ENCODE measurements around the gene PPP6R1.

PPP6R1 gene, protein sequence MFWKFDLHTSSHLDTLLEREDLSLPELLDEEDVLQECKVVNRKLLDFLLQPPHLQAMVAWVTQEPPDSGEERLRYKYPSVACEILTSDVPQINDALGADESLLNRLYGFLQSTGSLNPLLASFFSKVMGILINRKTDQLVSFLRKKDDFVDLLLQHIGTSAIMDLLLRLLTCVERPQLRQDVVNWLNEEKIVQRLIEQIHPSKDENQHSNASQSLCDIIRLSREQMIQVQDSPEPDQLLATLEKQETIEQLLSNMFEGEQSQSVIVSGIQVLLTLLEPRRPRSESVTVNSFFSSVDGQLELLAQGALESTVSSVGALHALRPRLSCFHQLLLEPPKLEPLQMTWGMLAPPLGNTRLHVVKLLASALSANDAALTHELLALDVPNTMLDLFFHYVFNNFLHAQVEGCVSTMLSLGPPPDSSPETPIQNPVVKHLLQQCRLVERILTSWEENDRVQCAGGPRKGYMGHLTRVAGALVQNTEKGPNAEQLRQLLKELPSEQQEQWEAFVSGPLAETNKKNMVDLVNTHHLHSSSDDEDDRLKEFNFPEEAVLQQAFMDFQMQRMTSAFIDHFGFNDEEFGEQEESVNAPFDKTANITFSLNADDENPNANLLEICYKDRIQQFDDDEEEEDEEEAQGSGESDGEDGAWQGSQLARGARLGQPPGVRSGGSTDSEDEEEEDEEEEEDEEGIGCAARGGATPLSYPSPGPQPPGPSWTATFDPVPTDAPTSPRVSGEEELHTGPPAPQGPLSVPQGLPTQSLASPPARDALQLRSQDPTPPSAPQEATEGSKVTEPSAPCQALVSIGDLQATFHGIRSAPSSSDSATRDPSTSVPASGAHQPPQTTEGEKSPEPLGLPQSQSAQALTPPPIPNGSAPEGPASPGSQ

DNA sequence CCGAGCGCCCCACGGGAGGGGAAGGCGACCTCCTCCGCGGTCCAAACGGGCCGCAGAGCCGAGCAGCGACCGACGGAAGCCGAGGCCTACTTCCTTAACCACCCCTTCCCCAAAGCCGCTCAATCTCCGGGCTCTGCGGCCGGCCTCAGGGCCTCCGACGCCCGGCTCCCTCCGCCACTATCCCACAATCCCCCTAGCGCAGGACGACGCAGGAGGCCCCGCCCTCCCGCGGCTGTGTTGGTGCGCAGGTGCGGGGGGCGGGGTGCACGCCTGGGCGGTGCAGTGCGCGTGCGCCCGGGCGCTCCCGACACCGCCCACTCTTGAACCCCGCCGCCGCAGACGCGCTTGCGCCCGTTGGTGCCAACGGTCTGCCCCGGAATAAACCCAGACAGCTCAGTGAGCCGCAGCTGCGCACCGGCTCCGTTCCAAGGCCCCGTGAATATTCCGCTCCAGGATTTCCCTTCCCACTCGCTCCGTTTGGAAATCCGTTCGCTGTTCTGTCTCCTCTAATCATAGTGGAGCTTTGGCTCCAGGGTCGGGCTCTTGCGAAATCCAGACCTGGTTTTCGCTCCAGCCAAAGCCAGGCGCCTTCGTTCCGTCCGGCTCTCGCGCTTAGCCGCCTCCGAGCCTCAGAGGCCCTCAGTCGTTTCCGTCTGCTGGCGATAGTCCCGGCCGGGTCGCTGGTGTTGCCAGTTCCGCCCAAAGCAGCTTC lies at the start of gene PPP6R1:
Gene PPP6R1, minus strand, starts transcription at position 190 of the 712 bp plus-strand sequence. CDS start 11,914 bp downstream, outside the sequence.
- DNase-seq, result peak; percentile 94 to 99

DNA sequence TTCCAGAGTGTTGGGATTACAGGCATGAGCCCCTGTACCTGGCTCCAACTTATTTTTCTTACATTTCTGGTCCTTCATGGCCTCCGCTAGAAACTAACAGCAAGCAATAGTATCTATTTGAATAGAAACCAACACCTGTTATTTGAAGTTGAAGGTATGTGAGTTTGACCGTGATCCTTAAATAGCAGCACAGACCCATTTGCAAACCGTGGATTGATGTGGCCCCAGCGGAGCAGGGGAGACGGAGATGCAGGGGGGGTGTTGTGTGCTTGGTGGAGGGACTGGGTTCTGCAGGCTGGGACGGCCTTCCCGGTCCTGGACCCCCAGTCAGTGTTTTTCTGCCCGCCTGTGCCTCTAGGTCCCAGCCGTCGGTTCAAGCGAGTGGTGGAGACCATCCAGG lies 49.5 kb upstream of the PPP6R1 start:
- DNase-seq, result no peak

DNA sequence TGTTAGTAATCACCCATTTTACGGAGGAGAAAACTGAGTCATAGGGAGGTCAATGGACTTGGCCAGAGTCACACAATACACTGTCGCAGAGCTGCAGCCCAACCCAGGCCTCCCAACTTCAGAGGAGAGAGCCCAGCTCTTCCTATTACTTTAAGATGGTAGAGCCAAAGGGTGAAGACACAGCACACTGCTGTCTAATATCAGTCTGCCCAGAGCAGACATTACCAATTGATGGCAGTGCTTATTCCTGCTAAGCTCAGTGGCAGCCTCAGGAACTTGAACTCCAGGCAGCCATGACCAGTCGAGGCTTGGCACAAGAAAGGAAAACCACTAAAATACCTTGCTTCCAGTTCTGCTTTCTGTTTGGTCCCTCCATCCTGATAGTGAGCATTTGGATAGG lies 47.9 kb upstream of the PPP6R1 start:
- no peak for DNase-seq

DNA sequence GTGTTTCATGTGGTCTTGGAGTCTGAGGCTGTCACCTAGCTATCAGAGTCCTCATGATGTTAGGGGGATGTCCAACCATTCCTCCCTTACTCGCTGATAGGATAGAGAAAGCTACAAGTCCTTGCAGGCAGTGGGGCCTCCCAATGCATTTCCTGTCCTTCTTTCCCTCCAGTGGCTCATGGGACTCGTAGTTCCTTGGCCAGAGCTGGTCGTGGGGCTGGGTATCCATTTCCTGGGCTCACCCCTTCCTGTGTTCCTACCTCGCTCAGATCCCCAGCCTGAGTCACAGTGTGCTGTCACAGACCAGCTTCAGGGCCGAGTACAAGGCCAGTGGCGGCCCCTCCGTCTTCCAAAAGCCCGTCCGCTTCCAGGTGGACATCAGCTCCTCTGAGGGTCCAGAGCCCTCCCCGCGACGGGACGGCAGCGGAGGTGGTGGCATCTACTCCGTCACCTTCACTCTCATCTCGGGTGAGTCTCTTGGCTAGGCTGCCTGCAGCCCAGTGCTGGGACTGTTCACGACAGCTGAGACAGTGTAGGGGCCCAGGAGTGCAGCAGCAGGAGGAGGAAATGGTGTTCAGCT lies 47.3 kb upstream of the PPP6R1 start:
- DNase-seq, result no peak

DNA sequence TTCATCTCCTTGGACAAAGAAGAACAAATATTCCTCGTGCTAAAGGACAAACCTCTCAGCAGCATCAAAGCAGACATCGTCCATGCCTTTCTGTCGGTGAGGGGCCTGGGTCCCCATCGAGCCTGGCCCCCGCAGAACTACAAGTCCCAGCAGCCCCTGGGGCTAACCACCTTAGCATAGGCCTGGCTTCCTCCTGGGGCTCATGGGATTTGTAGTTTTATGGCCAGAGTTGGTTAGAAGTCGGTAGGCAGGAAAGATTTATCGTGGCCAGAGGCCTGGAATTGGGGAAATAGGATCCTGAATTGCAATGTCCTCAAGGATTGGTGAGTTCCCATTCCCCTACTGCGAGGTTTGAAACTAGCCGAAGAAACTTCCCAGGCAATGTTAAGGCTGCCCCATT lies 46.7 kb upstream of the PPP6R1 start:
- DNase-seq, result peak in 1 of 2 donors; percentile 53

DNA sequence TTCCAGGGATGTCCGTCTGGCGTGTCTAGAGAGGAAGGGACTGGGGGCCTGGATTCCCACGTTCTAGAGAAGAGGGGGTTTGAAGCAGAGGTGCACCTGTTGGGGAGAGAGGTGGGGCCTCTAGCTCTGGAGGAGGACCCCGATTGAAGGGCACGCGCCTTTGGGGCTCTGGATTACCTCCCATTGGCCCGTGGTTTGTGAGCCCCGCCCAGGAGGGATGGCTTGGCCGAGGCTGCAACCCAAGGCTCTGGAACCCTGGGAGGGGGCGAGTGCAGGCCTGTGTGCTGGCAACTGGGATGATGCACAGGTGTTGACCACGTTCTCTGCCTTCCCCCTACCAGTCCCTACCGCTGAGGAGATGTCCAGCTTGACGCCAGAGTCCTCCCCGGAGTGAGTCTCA lies 46.2 kb upstream of the PPP6R1 start:
- no peak for DNase-seq

DNA sequence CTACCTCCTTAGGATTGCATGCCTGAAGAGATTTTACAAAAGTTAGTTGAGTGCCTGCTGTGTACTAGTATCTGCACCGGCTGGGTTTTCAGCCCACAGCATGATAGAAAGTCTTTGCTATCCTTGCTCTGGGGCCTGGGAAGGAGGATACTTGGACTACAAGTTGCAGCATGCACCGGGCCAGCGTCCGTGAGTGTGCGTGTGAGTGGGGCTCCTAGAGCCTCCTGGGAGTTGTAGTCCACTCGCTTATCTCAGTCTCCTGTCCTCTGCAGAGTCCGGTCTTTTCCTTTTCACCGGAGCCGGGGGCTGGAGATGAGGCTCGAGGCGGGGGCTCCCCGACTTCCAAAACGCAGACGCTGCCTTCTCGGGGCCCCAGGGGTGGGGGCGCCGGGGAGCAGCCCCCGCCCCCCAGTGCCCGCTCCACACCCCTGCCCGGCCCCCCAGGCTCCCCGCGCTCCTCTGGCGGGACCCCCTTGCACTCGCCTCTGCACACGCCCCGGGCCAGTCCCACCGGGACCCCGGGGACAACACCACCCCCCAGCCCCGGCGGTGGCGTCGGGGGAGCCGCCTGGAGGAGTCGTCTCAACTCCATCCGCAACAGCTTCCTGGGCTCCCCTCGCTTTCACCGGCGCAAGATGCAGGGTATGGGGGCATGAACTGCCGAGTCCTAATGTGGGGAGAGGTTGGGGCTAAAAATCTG lies 45.6 kb upstream of the PPP6R1 start:
- no peak for DNase-seq

DNA sequence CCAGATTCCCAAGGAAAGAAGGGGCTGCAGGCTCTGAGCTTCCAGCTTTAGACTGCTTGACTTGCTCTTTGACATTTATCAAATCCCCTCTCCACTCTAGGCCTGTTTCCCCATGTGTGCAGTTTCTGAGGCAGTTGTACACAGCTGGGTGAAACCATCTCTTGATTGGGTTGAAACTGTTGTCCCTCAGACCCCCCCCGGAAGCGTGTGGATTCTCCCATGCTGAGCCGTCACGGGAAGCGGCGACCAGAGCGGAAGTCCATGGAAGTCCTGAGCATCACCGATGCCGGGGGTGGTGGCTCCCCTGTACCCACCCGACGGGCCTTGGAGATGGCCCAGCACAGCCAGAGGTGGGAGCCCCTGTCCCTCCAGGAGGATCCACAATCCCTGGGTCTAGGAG lies 44.7 kb upstream of the PPP6R1 start:
- DNase-seq, result no peak

DNA sequence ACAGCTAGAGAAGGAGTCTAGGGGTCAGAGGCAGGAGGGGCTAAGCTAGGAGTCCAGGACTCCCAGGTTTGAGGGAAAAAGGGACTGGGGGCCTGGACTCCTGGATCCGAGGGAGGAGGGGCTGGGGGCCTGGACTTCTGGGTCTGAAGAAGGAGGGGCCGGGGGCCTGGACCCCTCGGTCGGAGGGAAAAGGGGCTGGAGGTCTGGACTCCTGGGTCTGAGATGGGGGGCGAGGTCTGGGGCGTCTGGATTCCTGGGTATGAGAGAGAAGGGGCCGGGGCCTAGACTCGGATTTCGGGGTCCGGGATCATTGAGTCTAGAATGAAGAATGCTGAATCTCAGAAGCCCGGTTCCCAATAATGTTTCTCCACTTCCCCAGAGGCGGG lies 43.5 kb upstream of the PPP6R1 start:
- no peak for DNase-seq

DNA sequence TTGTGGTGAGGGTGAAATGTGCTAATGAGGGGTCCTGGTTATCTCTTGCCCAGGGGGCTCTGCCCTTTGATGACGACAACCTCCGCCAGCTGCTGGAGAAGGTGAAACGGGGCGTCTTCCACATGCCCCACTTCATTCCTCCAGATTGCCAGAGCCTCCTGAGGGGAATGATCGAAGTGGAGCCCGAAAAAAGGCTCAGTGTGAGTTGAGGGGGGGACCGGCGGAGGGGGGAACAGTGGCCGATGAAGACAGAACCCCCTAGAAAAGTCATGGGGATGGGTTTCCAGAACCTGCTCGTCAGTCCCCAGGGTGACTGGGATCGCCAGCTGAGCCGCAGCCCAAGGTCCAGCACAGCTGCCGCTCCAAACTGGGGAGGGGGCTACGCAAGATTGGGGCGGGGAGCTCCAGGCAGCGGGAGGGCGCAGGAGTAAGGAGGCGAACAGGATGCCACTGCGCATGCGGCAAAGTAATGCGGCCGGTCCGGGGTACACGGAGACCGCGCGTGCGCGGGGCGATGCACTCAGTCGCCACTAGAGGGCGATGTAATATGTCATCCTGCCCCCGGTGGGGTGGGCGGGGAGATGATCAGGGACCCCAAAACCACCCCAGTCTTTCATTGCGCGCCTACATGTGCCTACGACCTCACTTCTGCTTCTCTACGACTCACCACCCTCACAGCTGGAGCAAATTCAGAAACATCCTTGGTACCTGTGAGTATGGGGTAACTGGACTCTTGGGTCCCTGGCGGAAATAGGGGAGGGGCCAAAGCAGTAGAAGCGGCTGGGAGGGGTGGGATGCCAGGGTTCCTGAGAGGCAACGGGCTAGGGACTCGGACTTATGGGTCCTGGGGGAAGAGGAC lies 42.9 kb upstream of the PPP6R1 start:
- DNase-seq, result peak; percentile 70 to 96

DNA sequence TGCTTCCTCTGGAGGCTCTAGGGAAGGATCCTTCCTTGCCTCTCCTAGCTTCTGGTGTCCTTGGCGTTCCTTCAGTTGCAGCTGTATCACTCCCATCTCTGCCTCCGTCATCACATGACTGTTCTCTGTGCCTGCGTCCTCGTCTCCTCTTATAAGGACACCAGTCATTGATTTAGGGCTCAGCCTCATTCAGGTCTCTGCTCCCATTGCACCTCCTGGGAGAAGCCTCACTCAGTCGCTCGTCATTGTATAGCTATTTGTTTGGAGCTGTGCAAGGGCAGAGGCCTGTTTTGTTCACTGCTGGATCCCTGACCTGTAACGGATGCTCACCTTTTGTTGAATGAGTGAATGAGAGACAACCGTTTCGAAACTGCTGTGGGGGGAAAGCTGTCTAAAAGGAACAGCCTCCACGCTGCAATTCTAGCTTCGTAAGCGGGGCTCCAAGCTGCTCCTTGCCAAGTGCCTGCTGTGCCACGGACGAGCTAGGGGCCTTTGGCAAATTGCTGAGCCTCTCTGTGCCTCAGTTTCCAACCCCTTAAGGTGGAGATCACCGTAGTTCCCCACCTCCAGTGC lies 42.2 kb upstream of the PPP6R1 start:
- no peak for DNase-seq

DNA sequence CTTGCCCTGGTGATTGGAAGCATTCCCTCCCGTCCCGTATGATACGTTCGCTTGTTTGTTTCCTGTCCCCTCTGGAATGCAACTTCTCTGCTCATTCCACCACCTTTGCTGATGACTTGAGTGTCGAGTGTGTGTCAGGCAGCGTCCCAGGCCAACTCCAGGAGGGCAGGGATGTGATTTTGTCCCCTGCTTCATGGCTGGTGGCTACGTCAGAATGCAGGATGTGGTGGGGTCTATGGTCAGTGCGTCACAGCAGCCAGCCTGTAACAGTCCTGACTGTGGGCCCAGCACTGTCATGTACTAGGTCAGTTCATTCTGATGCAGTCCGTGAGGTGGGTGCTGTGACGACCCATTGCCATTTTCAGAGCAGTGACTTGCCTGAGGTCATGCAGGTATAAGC lies 41.2 kb upstream of the PPP6R1 start:
- DNase-seq, result no peak

DNA sequence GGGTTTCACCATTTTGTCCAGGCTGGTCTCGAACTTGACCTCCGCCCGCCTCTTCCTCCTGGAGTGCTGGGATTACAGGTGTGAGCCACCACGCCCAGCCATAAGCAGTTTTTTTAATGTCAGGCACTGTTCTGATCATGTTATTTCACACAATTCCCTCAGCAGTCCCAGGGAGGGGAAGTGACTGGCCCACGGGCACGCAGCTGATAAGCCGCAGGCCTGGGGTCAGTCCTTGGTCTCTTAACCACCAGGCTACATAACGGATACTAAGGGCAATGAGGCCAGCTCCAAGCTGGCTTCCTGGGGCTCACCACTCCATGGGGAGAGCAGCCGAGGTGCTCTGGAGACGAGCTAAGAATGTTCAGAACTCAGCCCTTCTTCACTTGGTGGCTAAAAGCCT lies 38.5 kb upstream of the PPP6R1 start:
- DNase-seq, result no peak

DNA sequence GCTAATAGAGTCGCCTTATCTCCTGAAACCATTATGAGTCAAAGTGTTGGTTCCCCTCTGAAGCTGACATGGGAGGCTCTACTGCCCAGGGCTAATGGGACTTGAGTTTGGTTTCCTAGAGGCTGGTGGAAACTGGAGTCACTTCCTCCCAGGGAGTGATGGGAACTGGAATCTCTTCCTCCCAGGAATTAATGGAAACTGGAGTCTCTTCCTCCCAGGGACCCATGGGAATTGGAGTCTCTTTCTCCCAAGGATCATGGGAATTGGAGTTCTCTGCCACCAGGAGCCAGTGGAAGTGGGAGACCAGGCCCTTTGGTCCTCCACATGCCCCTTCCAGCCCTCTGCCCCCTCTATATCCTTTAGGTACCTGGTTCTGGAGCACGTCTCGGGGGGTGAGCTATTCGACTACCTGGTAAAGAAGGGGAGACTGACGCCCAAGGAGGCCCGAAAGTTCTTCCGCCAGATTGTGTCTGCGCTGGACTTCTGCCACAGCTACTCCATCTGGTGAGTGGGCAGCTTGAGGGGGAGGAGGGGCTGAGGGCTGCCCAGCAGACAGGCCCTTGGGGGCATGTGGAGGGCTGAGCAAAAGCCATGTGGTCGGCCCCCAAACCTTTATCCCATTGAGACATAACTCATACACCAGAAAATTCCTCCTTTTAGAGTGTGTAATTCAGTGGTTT lies 30.4 kb upstream of the PPP6R1 start:
- DNase-seq, result no peak

DNA sequence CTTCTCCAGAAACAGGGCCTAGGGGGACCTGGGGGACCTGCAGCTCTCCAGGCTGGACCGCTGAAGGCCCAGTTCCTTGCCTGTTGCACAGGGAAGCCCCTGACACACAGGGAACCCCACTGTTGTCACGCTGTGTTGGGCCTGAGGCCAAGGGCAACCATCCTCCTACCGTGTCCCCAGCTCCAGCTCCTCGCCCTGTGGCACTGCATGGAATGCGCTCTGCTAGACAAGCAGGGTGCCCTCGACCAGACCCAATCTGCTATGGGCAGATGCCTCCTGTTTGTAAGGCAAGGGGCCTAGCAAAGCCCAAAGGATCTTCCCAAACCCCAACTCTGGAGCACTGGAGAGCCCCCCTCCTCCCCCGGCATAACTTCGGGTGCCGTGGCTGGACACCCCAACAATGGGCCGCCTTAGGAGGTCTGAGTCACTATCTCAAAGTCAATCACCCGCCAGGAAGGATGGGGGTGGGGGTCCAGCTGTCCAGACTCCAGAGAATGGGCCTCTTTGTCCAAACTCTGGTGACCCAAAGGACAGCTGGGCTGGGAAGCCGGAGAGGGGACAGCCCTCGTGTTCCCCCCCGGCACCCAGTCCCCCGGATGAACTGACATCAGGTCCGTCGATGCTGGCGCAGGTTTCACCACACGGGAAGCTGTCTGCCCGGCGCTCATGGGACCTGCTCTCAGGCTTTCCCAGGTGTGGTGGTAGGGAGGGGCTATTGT lies 28.7 kb upstream of the PPP6R1 start:
- DNase-seq, result no peak

DNA sequence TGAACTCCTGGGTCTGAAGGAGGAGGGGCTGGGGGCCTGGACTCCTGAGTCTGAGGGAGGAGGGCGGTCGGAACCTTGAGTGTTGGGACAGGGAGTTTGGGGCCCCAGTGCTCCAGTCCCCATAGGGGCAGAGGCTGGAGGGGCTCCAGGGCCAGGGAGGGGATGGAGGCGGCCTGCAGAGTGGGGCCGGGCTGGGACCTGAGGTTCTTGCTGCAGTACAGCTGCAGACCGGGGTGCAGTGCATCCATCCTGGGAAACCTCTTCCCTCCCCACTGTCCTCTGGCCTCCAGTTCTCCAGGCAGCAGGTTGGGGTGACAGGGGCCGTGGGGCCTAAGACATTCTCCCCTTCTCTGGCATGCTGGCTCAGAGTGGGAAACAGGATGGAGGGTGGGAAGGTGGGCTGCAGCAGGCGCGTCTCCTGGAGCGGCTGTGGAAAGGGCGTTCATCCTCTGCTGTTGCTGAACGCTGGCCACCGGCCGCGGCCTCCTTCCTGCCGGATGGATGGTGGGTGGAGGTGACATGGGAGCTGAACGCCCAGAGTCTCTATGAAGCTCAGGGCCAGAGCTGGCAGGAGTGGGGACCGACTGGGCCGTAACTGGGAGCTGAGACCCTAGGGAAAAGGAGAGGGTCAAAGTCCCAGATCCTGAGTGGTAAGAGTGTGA lies 26.5 kb upstream of the PPP6R1 start:
- DNase-seq, result no peak

DNA sequence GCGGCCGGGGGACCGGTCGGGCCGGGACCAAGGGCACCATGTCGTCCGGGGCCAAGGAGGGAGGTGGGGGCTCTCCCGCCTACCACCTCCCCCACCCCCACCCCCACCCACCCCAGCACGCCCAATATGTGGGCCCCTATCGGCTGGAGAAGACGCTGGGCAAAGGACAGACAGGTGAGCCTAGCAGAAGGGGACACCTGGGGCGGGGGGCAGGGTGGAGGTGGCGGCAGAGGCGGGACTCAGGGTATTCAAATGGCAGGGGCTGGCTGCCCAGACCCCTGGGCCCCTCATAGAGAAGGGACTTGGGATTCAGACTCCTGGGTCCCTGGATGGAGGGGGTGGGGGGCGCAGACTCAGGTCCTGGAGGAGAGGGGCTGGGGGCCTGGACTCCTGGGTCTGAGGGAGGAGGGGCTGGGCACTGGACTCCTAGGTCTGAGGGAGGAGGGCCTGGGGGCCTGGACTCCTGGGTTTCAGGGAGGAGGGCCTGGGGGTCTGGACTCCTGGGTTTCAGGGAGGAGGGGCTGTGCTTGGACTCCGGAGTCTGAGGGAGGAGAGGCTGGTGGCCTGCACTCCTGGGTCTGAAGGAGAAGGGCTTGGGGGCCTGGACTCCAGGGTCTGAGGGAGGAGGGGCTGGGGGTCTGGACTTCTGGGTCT lies 25.7 kb upstream of the PPP6R1 start:
- no peak for DNase-seq

DNA sequence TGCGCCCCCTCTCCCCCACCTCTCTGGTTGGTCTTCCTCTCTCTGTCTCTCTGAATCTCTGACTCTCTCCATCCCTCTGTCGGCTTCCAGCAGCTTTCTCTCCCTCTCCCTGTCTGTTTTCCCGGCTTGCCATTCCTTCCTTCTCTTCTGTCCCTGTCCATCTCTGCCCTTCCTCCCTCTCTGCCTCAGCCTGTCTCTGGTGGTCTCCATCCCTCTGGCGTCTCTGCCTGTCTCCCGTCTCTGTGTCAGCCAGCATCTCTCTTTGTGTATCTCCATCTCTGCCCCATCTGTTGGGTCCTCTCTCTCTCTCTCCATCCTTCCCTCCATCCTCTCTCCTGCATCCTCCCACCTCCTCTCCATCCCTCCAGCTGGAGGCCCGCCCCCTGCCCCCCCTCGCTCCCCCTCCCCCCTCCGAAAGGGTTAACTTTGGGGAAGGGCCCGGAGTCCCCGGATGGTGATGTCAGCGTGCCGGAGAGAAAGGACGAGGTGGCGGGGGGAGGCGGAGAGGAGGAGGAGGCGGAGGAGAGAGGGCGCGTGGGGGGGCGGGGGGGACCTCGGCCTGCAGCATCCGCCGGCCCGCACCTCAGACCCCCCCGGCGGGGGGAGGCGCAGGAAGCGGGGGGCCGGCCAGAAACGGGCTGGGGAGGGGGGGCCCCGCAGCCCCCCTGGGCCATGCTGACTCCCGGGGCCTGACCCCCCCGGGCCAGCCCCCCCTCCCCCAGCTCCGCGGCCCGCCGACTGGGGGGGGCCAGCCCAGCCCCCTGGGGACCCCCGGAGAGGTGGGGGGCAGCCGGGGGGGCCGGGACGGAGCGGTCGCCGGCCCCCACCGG lies 24.9 kb upstream of the PPP6R1 start, which contains the start of gene BRSK1:
Gene BRSK1, plus strand, starts transcription at position 450 of the 830 bp plus-strand sequence. CDS start 446 bp downstream, outside the sequence.
- DNase-seq, result no peak
